Stimulated activated CD8-positive, alpha-beta memory T cell treated with anti-CD3 and anti-CD28 coated beads, Interleukin-4, amount 100 ng/mL, for 48 hours (primary cell): ENCODE measurements around the gene ARHGAP40.
A peak's percentile ranks its signal among the peaks of the same experiment; 100 is the strongest.

ENCODE experiments used
- DNase-seq: peaks from one replicate; pipeline ENCODE4 v3.0.0-alpha.2; 2020

The ARHGAP40 gene

GRCh38 chr20:38601216-38602184, at the start of gene ARHGAP40:
ARHGAP40 (plus strand) TSS chr20:38601809.
- peak; percentile 50 for DNase-seq

- no peak for DNase-seq
Measured at GRCh38 chr20:38554986-38555385, 46.6 kb upstream of the ARHGAP40 start.

- DNase-seq = no peak
Measured at GRCh38 chr20:38555395-38555794, 46.2 kb upstream of the ARHGAP40 start.

GRCh38 chr20:38557174-38557573, 44.4 kb upstream of the ARHGAP40 start:
- DNase-seq = no peak

- no peak for DNase-seq
Measured at GRCh38 chr20:38558596-38559360, 42.8 kb upstream of the ARHGAP40 start.

- no peak for DNase-seq
Measured at GRCh38 chr20:38559764-38560163, 41.8 kb upstream of the ARHGAP40 start.

- DNase-seq = no peak
Measured at GRCh38 chr20:38563802-38564431, 37.7 kb upstream of the ARHGAP40 start.

GRCh38 chr20:38564680-38565079, 36.9 kb upstream of the ARHGAP40 start:
- DNase-seq = no peak

GRCh38 chr20:38566036-38566598, 35.5 kb upstream of the ARHGAP40 start:
- DNase-seq = no peak

GRCh38 chr20:38569747-38570525, 31.7 kb upstream of the ARHGAP40 start:
- DNase-seq = no peak

GRCh38 chr20:38573413-38573812, 28.2 kb upstream of the ARHGAP40 start:
- DNase-seq = no peak

- DNase-seq = no peak
Measured at GRCh38 chr20:38579219-38579910, 22.2 kb upstream of the ARHGAP40 start.

GRCh38 chr20:38579921-38580320, 21.7 kb upstream of the ARHGAP40 start:
- DNase-seq = no peak

- no peak for DNase-seq
Measured at GRCh38 chr20:38581013-38581412, 20.6 kb upstream of the ARHGAP40 start, which contains the start of gene ADIG. ADIG (plus strand) TSS chr20:38581197; CDS start chr20:38581251, 54 bp downstream.

GRCh38 chr20:38581830-38582358, 19.7 kb upstream of the ARHGAP40 start:
- DNase-seq = no peak

- no peak for DNase-seq
Measured at GRCh38 chr20:38583306-38583705, 18.3 kb upstream of the ARHGAP40 start.

- DNase-seq = no peak
Measured at GRCh38 chr20:38584099-38584763, 17.4 kb upstream of the ARHGAP40 start.

- no peak for DNase-seq
Measured at GRCh38 chr20:38585404-38586180, 16.0 kb upstream of the ARHGAP40 start.

GRCh38 chr20:38586181-38586525, 15.5 kb upstream of the ARHGAP40 start:
- DNase-seq = no peak

GRCh38 chr20:38588303-38588702, 13.3 kb upstream of the ARHGAP40 start:
- DNase-seq = no peak
